ENCODE data around the gene CD160. TPM values are rescaled to one million over a fixed set of nuclear protein-coding genes. Genes with fewer than 3 reads are reported as not detected.

The CD160 gene
- total RNA-seq, 2 donors from 2014 or later = not detected

- no peaks in the 10 kb centered on the region for H3K36me3 ChIP-seq (ENCODE audit: control insufficient read depth, insufficient read depth, low read length)
- Mint-ChIP-seq H3K4me1 (peaks cover 13% of the 10 kb centered on the region), H3K27ac (no peak overlapping the region), H3K4me3 (no peak overlapping the region), H3K36me3 (ENCODE audit: low read depth) (no peaks in the 10 kb centered on the region), H3K9me3 (no peaks in the 10 kb centered on the region), H3K27me3 (ENCODE audit: insufficient read depth) (no peaks in the 10 kb centered on the region)
- DNase-seq = no peak
- no peak overlapping the region for H3K27ac ChIP-seq (ENCODE audit: low read depth, low read length)
- no peaks in the 10 kb centered on the region for H3K27me3 ChIP-seq (ENCODE audit: control insufficient read depth, insufficient read depth, low read length, poor library complexity, severe bottlenecking)
- no peaks in the 10 kb centered on the region for H3K4me1 ChIP-seq (ENCODE audit: control insufficient read depth, insufficient read depth, low read length)
- H3K4me3 ChIP-seq (ENCODE audit: low read length) = no peak overlapping the region
- WGBS, 2 experiments (ENCODE audit: insufficient coverage in 1 of 2, insufficient read length in 1 of 2) = 94 to 96% methylated on average over 5 of the region's 5 CpGs
- no peaks in the 10 kb centered on the region for H3K9me3 ChIP-seq (ENCODE audit: control insufficient read depth, low read length)
- TF ChIP-seq CTCF (conservative IDR thresholded peaks at IDR 0.05) = no peak
- no peak overlapping the region for H3K9ac ChIP-seq (ENCODE audit: extremely low read depth, low read length, poor library complexity, severe bottlenecking)
Observed at GRCh38 chr1:145729666-145730436, 10.6 kb downstream of the CD160 start.

- TF ChIP-seq CTCF (conservative IDR thresholded peaks at IDR 0.05) = no peak
Observed at GRCh38 chr1:145730467-145730866, 11.2 kb downstream of the CD160 start.

GRCh38 chr1:145730900-145731299 lies 11.6 kb downstream of the CD160 start:
- Mint-ChIP-seq H3K36me3 (ENCODE audit: low read depth) (no peaks in the 10 kb centered on the region), H3K27me3 (ENCODE audit: insufficient read depth) (no peaks in the 10 kb centered on the region)
- 85 to 97% methylated on average over 2 to 3 of the region's 3 CpGs for WGBS, 2 experiments (ENCODE audit: insufficient coverage in 1 of 2, insufficient read length in 1 of 2)

More at GRCh38 chr1:145730467-145730866, 11.2 kb downstream of the CD160 start:
- H3K36me3 ChIP-seq (ENCODE audit: control insufficient read depth, insufficient read depth, low read length) = no peaks in the 10 kb centered on the region
- H3K9me3 ChIP-seq (ENCODE audit: control insufficient read depth, low read length) = no peaks in the 10 kb centered on the region
- no peaks in the 10 kb centered on the region for H3K27me3 Mint-ChIP-seq (ENCODE audit: insufficient read depth)
- no peaks in the 10 kb centered on the region for H3K9me3 Mint-ChIP-seq
- H3K36me3 Mint-ChIP-seq (ENCODE audit: low read depth) = no peaks in the 10 kb centered on the region
- no peak overlapping the region for H3K4me3 ChIP-seq (ENCODE audit: low read length)
- no peak overlapping the region for H3K9ac ChIP-seq (ENCODE audit: extremely low read depth, low read length, poor library complexity, severe bottlenecking)
- H3K27ac ChIP-seq (ENCODE audit: low read depth, low read length) = no peak overlapping the region
- H3K4me1 ChIP-seq (ENCODE audit: control insufficient read depth, insufficient read depth, low read length) = no peaks in the 10 kb centered on the region
- WGBS, 2 experiments (ENCODE audit: insufficient coverage in 1 of 2, insufficient read length in 1 of 2) = 95 to 96% methylated on average over 4 of the region's 4 CpGs
- no peaks in the 10 kb centered on the region for H3K27me3 ChIP-seq (ENCODE audit: control insufficient read depth, insufficient read depth, low read length, poor library complexity, severe bottlenecking)
- peaks cover 13% of the 10 kb centered on the region for H3K4me1 Mint-ChIP-seq
- no peak overlapping the region for H3K27ac Mint-ChIP-seq
- H3K4me3 Mint-ChIP-seq = no peak overlapping the region
- DNase-seq = no peak

More at GRCh38 chr1:145730900-145731299, 11.6 kb downstream of the CD160 start:
- Histone ChIP-seq H3K27me3 (ENCODE audit: control insufficient read depth, insufficient read depth, low read length, poor library complexity, severe bottlenecking) (no peaks in the 10 kb centered on the region), H3K9me3 (ENCODE audit: control insufficient read depth, low read length) (no peaks in the 10 kb centered on the region), H3K9ac (ENCODE audit: extremely low read depth, low read length, poor library complexity, severe bottlenecking) (no peak overlapping the region), H3K4me3 (ENCODE audit: low read length) (no peak overlapping the region), H3K4me1 (ENCODE audit: control insufficient read depth, insufficient read depth, low read length) (no peaks in the 10 kb centered on the region), H3K27ac (ENCODE audit: low read depth, low read length) (no peak overlapping the region), H3K36me3 (ENCODE audit: control insufficient read depth, insufficient read depth, low read length) (no peaks in the 10 kb centered on the region)
- no peak for DNase-seq
- peak; percentile 60 for TF ChIP-seq CTCF (conservative IDR thresholded peaks at IDR 0.05)
- Mint-ChIP-seq H3K9me3 (no peaks in the 10 kb centered on the region), H3K4me3 (no peak overlapping the region), H3K4me1 (peaks cover 13% of the 10 kb centered on the region), H3K27ac (no peak overlapping the region)
